Keratinocyte (primary cell): ENCODE measurements around the gene CAPN5. TPM values are rescaled to one million over a fixed set of nuclear protein-coding genes. Genes with fewer than 3 reads are reported as not detected.

Experiments
- DNase-seq: peaks from one replicate; pipeline ENCODE4 v3.0.0-alpha.2; 2011; ENCODE audit warnings: low read depth, missing footprints, low spot score
- FAIRE-seq: peaks from 2 replicates; lab custom pipeline; 2011; peaks lifted over from hg19 to GRCh38; lab: Jason Lieb, UNC
- H2AFZ ChIP-seq: 2 replicates; pipeline ENCODE4 v1.6.0; 2012; ENCODE audit warnings: low read length, control low read depth, inconsistent platforms; ENCODE audit not compliant: control insufficient read depth
- H3K27ac ChIP-seq: 2 replicates; pipeline ENCODE4 v1.5.1; 2011; ENCODE audit warnings: low read length; ENCODE audit not compliant: control insufficient read depth, insufficient read depth
- H3K27me3 ChIP-seq: 3 replicates; pipeline ENCODE4 v1.6.0; 2011; ENCODE audit warnings: low read length; ENCODE audit not compliant: control insufficient read depth, insufficient read depth; ENCODE audit errors: extremely low read depth
- H3K36me3 ChIP-seq, 2 experiments: 2 replicates in 1 of 2; 3 replicates in 1 of 2; pipeline ENCODE4 v1.5.1; 2011; ENCODE audit warnings: low read length in 2 of 2, mild to moderate bottlenecking in 1 of 2; ENCODE audit not compliant: control insufficient read depth in 2 of 2, insufficient read depth in 2 of 2; ENCODE audit errors: extremely low read depth in 1 of 2
- H3K4me1 ChIP-seq: 3 replicates; pipeline ENCODE4 v1.5.1; 2011; ENCODE audit warnings: low read length; ENCODE audit not compliant: control insufficient read depth, insufficient read depth; ENCODE audit errors: extremely low read depth
- H3K4me2 ChIP-seq: 3 replicates; pipeline ENCODE4 v1.6.0; 2011; ENCODE audit warnings: low read depth, low read length; ENCODE audit not compliant: control insufficient read depth, insufficient read depth; ENCODE audit errors: extremely low read depth
- H3K4me3 ChIP-seq, 3 experiments: fragments of 200-600 bp in 1 of 3; sonication (generic) in 1 of 3; 2 replicates in 2 of 3; 3 replicates in 1 of 3; pipeline ENCODE4 v1.5.1; 2011 to 2016; ENCODE audit warnings: low read length in 3 of 3, mild to moderate bottlenecking in 3 of 3, control low read depth in 2 of 3, inconsistent platforms in 1 of 3, low read depth in 1 of 3, mixed read lengths in 1 of 3, mixed run types in 1 of 3, moderate library complexity in 1 of 3; ENCODE audit not compliant: control insufficient read depth in 2 of 3, insufficient read depth in 2 of 3; ENCODE audit errors: extremely low read depth in 1 of 3
- H3K79me2 ChIP-seq: 2 replicates; pipeline ENCODE4 v1.6.0; 2012; ENCODE audit warnings: low read length; ENCODE audit not compliant: control insufficient read depth, insufficient read depth
- H3K9ac ChIP-seq: 3 replicates; pipeline ENCODE4 v1.6.0; 2011; ENCODE audit warnings: low read length; ENCODE audit not compliant: control insufficient read depth, insufficient read depth; ENCODE audit errors: extremely low read depth
- H3K9me1 ChIP-seq: 3 replicates; pipeline ENCODE4 v1.6.0; 2011; ENCODE audit warnings: low read length; ENCODE audit not compliant: control insufficient read depth, insufficient read depth; ENCODE audit errors: extremely low read depth
- H3K9me3 ChIP-seq: 2 replicates; pipeline ENCODE4 v1.5.1; 2012; ENCODE audit warnings: low read depth, low read length; ENCODE audit not compliant: control insufficient read depth
- H4K20me1 ChIP-seq: 3 replicates; pipeline ENCODE4 v1.6.0; 2011; ENCODE audit warnings: low read length; ENCODE audit not compliant: control insufficient read depth, insufficient read depth; ENCODE audit errors: extremely low read depth
- EZH2 ChIP-seq: IDR thresholded peaks from one replicate; pipeline ENCODE4 v1.6.1; 2012; ENCODE audit warnings: inconsistent platforms, mild to moderate bottlenecking, low read length, moderate library complexity
- dilution Hi-C: fragments of 300-500 bp; cut with MboI; formaldehyde crosslinking; loops from one replicate; pipeline ENCODE4 v1.7.0; 2020; ENCODE audit warnings: low sequenced_read_pairs; ENCODE audit not compliant: extremely low pct_ligation_motif_present
- polyA plus RNA-seq, 5 experiments: library from polyadenylated mRNA; depleted of rRNA in 3 of 5; stranded (reverse) in 3 of 5; stranded (forward) in 1 of 5; unstranded in 1 of 5; fragments of >200 nt; gene quantifications; 1 replicate in 1 of 5; 2 replicates in 3 of 5; 3 replicates in 1 of 5; pipeline versions ENCODE4 v1.2.1 to v1.2.3, GENCODE V29; 2011 to 2012; ENCODE audit warnings: missing spikeins in 2 of 5, low read depth in 1 of 5, low replicate concordance in 1 of 5
- TF ChIP-seq, protein P1 (sequence below), 3 experiments: IDR thresholded peaks in 1 of 3; conservative IDR thresholded peaks in 1 of 3; optimal IDR thresholded peaks in 1 of 3; 2 replicates in 2 of 3; 3 replicates in 1 of 3; pipeline versions ENCODE3 to v1.5.1; 2011; ENCODE audit warnings: low read length in 3 of 3, mild to moderate bottlenecking in 3 of 3, moderate library complexity in 2 of 3, control low read depth in 1 of 3, inconsistent platforms in 1 of 3; ENCODE audit not compliant: insufficient read depth in 2 of 3; ENCODE audit errors: extremely low read depth in 1 of 3

Gene CAPN5
- polyA plus RNA-seq, 1 donor (not counting 4 experiments of a cell fraction or from before 2014, with no cell fraction given): 1.2 TPM

DNA sequence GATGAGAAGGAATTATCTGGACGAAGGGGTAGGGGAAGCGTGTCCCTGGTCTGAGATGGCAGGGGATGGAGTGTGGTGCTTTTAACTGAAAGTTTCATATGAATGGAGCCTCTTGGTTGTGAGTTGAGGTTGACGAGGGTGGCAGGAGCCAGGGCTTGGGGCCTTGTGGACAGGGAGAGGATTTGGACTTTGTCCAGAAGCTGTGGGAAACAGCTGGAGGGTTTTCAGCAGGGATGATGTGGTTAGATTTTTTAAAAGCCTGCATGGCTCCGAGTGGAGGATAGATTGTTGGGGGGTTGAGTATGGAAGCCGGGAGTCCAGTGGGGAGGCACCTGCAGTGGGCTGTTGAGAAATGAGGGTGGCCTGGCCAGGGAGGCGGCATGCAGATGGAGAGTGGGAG lies 86.1 kb downstream of the CAPN5 start:
- no peak for FAIRE-seq
- Histone ChIP-seq H3K79me2 (no peaks in the 10 kb centered on the region), H3K4me1 (peaks cover 4% of the 10 kb centered on the region), H3K4me2 (no peak overlapping the region), H4K20me1 (no peaks in the 10 kb centered on the region), H2AFZ (no peak overlapping the region), H3K27ac (no peak overlapping the region), H3K27me3 (peaks cover 12% of the 10 kb centered on the region), H3K9me1 (no peaks in the 10 kb centered on the region), H3K9ac (no peak overlapping the region), H3K4me3 (no peak overlapping the region), H3K9me3 (no peaks in the 10 kb centered on the region), H3K36me3 (no peaks in the 10 kb centered on the region)
- no peak for TF ChIP-seq EZH2
- TF ChIP-seq, protein P1, sequence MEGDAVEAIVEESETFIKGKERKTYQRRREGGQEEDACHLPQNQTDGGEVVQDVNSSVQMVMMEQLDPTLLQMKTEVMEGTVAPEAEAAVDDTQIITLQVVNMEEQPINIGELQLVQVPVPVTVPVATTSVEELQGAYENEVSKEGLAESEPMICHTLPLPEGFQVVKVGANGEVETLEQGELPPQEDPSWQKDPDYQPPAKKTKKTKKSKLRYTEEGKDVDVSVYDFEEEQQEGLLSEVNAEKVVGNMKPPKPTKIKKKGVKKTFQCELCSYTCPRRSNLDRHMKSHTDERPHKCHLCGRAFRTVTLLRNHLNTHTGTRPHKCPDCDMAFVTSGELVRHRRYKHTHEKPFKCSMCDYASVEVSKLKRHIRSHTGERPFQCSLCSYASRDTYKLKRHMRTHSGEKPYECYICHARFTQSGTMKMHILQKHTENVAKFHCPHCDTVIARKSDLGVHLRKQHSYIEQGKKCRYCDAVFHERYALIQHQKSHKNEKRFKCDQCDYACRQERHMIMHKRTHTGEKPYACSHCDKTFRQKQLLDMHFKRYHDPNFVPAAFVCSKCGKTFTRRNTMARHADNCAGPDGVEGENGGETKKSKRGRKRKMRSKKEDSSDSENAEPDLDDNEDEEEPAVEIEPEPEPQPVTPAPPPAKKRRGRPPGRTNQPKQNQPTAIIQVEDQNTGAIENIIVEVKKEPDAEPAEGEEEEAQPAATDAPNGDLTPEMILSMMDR (optimal IDR thresholded peaks at IDR 0.05 in 1 of 3, IDR thresholded peaks at IDR 0.05 in 1 of 3, conservative IDR thresholded peaks at IDR 0.05 in 1 of 3; ENCODE audit: extremely low read depth in 1 of 3, insufficient read depth in 2 of 3, low read length in 3 of 3): no peak
- dilution Hi-C loops: no loop called here
- no peak for DNase-seq

DNA sequence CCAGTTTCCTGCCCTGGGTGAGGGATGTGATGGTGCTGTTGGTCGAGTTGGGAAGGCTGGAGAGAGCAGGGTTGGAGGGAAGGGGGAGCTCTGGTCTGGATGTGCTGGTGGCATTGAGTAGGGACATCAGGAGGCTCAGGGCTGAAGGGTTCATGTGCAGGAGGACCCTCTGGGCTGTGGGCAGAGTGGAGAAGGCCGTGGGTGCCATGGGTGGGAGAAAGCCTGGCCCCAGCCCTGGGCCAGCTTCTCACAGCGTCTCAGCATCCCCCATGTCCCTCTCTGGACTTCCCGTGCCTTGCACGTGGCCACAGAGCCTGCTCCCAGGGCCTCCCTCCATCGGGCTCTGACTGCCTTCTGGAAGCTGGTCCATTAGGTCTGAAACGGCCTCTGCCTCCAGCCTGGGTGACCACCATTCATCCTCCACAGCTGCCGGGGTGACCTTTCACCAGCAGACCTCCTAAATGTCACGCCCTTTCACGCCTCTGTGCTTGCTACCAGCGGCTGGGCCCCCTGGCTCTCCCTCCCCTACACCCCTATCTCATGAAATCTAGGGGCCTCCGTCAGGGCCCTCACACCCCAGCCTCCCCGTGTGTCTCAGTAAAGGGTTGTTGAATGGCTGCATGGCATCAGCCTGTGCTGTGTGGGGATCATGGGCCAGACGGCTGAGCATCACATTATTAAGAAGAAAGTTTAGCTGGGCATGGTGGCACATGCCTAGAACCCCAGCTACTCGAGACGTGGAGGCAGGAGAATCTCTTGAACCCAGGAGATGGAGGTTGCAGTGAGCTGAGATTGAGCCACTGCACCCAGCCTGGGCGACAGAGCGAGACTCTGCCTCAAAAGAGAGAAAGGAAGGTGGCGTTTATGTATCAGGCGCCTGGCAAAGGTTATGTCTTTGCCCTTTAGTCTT lies 86.8 kb downstream of the CAPN5 start:
- no peak for FAIRE-seq

More for the DNA sequence above, 86.8 kb downstream of the CAPN5 start:
- Histone ChIP-seq H3K79me2 (no peaks in the 10 kb centered on the region), H3K4me2 (no peak overlapping the region), H4K20me1 (no peaks in the 10 kb centered on the region), H3K4me1 (peaks cover 5% of the 10 kb centered on the region), H3K27me3 (peaks cover 17% of the 10 kb centered on the region), H3K9me3 (no peaks in the 10 kb centered on the region), H3K36me3 (no peaks in the 10 kb centered on the region), H2AFZ (no peak overlapping the region), H3K27ac (no peak overlapping the region), H3K9ac (no peak overlapping the region), H3K4me3 (no peak overlapping the region), H3K9me1 (peaks cover 2% of the 10 kb centered on the region)
- dilution Hi-C loops: no loop called here
- DNase-seq: no peak
- TF ChIP-seq, protein P1 (optimal IDR thresholded peaks at IDR 0.05 in 1 of 3, IDR thresholded peaks at IDR 0.05 in 1 of 3, conservative IDR thresholded peaks at IDR 0.05 in 1 of 3; ENCODE audit: extremely low read depth in 1 of 3, insufficient read depth in 2 of 3, low read length in 3 of 3): no peak
- no peak for TF ChIP-seq EZH2
